IPS-18a (cell line): ENCODE measurements around the gene SEC23A.
"Not testable (repeated sequence)": the region's sequence is repeated elsewhere in the genome, so short reads cannot be mapped to it uniquely, and the experiment has no call there.

Experiments used
- H3K27ac ChIP-seq: one replicate; pipeline ENCODE4 v1.5.1; 2013; ENCODE audit warnings: low read length
- H3K27me3 ChIP-seq: one replicate; pipeline ENCODE4 v1.6.1; 2013; ENCODE audit warnings: mild to moderate bottlenecking, low read length; ENCODE audit not compliant: control insufficient read depth, insufficient read depth
- H3K36me3 ChIP-seq: one replicate; pipeline ENCODE4 v1.6.1; 2013; ENCODE audit warnings: low read depth, low read length; ENCODE audit not compliant: control insufficient read depth
- H3K4me1 ChIP-seq: one replicate; pipeline ENCODE4 v1.6.1; 2013; ENCODE audit warnings: low read depth, low read length; ENCODE audit not compliant: control insufficient read depth
- H3K4me3 ChIP-seq: one replicate; pipeline ENCODE4 v1.5.1; 2013; ENCODE audit warnings: low read length
- H3K9ac ChIP-seq: one replicate; pipeline ENCODE4 v1.6.1; 2013; ENCODE audit warnings: mild to moderate bottlenecking, low read length, moderate library complexity
- H3K9me3 ChIP-seq: one replicate; pipeline ENCODE4 v1.6.1; 2013; ENCODE audit warnings: low read depth, low read length; ENCODE audit not compliant: control insufficient read depth

The SEC23A gene

DNA sequence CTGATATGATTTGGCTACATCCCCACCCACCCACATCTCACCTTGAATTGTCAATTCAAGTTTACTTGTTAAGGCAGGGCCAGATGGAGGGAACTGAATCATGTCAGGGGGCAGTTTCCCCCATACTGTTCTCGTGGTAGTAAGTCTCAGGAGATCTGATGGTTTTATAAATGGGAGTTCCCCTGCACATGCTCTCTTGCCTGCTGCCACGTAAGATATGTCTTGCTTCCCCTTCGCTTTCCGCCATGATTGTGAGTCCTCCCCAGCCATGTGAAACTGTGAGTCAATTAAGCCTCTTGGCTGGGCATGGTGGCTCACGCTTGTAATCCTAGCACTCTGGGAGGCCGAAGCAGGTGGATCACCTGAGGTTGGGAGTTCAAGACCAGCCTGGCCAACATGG lies 57.1 kb downstream of the SEC23A start:
- H3K36me3 ChIP-seq: peaks cover 47% of the 10 kb centered on the region
- H3K27me3 ChIP-seq, H3K9me3 ChIP-seq, H3K4me1 ChIP-seq, H3K4me3 ChIP-seq, H3K9ac ChIP-seq, H3K27ac ChIP-seq: not testable (repeated sequence)

- no peaks in the 10 kb centered on the region for H3K9me3 ChIP-seq
- no peaks in the 10 kb centered on the region for H3K27me3 ChIP-seq
- H3K27ac ChIP-seq: no peak overlapping the region
- no peaks in the 10 kb centered on the region for H3K4me1 ChIP-seq
- no peak overlapping the region for H3K4me3 ChIP-seq
- H3K36me3 ChIP-seq: peaks cover 67% of the 10 kb centered on the region
- no peak overlapping the region for H3K9ac ChIP-seq
These were observed 59.6 kb downstream of the SEC23A start for GRCh38 chr14:39043352-39043943.

DNA sequence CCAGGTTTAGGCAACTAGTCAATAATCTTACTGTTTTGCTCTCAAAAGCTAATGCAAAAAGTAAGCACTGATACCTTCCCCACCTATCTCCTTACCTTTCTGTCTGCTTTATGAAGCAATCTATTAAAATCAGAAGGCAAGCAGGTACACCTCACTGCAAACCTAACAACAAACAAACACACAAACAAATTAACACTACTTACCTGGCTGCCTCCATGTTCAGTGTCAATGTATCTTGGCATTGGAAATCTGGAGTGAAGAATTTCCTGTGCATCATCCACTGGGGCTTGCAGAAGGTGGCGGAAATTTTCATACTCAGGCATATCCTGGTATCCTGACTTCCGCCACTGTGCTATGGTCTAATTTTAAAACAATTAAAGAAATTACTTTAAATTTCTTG lies 62.5 kb downstream of the SEC23A start:
- Histone ChIP-seq H3K36me3 (peaks cover 67% of the 10 kb centered on the region), H3K4me1 (no peaks in the 10 kb centered on the region), H3K9me3 (no peaks in the 10 kb centered on the region), H3K4me3 (no peak overlapping the region), H3K27ac (no peak overlapping the region), H3K9ac (no peak overlapping the region), H3K27me3 (no peaks in the 10 kb centered on the region)

- no peaks in the 10 kb centered on the region for H3K4me1 ChIP-seq
- peaks cover 51% of the 10 kb centered on the region for H3K36me3 ChIP-seq
- H3K9ac ChIP-seq: no peak overlapping the region
- H3K27me3 ChIP-seq: no peaks in the 10 kb centered on the region
- H3K4me3 ChIP-seq: no peak overlapping the region
- H3K9me3 ChIP-seq: no peaks in the 10 kb centered on the region
- no peak overlapping the region for H3K27ac ChIP-seq
These were observed 64.5 kb downstream of the SEC23A start for GRCh38 chr14:39038542-39038941.

- H3K9ac ChIP-seq: no peak overlapping the region
- H3K27ac ChIP-seq: no peak overlapping the region
- H3K9me3 ChIP-seq: no peaks in the 10 kb centered on the region
- peaks cover 46% of the 10 kb centered on the region for H3K36me3 ChIP-seq
- no peaks in the 10 kb centered on the region for H3K27me3 ChIP-seq
- no peak overlapping the region for H3K4me3 ChIP-seq
- no peaks in the 10 kb centered on the region for H3K4me1 ChIP-seq
These were observed 66.3 kb downstream of the SEC23A start for GRCh38 chr14:39036760-39037159.

DNA sequence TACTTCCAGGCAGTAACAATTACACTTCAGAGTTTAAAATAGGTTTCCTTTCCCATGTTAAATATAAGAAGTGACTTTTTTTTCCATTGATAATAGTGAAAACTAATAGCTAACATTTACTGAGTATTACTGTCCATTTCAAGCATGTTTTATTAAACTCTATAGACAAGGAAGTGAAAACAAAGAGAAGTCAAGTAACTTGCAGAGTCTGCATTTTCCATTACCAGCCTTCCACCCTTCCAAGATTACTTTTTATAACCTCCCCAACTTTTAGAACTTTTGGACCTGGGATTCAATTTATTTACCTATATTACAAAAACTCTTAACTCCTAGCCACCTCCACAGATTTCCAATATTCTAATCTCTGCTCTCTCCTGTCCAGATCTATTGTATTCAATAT lies 67.7 kb downstream of the SEC23A start:
- Histone ChIP-seq H3K9ac (no peak overlapping the region), H3K27me3 (no peaks in the 10 kb centered on the region), H3K27ac (no peak overlapping the region), H3K9me3 (no peaks in the 10 kb centered on the region), H3K36me3 (peaks cover 48% of the 10 kb centered on the region), H3K4me3 (no peak overlapping the region), H3K4me1 (no peaks in the 10 kb centered on the region)

GRCh38 chr14:39034481-39035296 lies 68.3 kb downstream of the SEC23A start:
- no peaks in the 10 kb centered on the region for H3K9me3 ChIP-seq
- peaks cover 42% of the 10 kb centered on the region for H3K36me3 ChIP-seq
- H3K27ac ChIP-seq: no peak overlapping the region
- H3K4me1 ChIP-seq: no peaks in the 10 kb centered on the region
- H3K27me3 ChIP-seq: no peaks in the 10 kb centered on the region
- no peak overlapping the region for H3K9ac ChIP-seq
- H3K4me3 ChIP-seq: no peak overlapping the region

DNA sequence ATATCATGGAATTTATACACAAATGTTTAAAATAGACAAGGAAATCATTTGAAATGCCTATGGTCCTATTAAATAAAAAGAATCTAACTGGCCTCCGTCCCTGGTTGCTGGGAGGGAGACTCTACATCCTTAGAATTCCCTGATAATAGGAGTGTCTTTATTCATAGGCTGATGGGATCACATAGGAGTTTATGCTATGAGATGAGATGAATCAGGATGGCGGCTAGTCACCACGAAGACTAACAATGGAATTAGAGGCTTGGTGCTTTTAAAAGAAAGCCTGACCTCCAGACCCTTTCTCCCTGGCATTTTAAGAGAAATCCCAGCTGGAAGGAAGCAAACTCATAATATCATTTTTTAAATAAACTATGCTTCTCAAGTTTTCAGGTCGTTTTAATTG lies 69.7 kb downstream of the SEC23A start:
- no peaks in the 10 kb centered on the region for H3K9me3 ChIP-seq
- H3K4me3 ChIP-seq: no peak overlapping the region
- no peaks in the 10 kb centered on the region for H3K4me1 ChIP-seq
- no peak overlapping the region for H3K9ac ChIP-seq
- H3K36me3 ChIP-seq: peaks cover 31% of the 10 kb centered on the region
- no peaks in the 10 kb centered on the region for H3K27me3 ChIP-seq
- H3K27ac ChIP-seq: no peak overlapping the region

DNA sequence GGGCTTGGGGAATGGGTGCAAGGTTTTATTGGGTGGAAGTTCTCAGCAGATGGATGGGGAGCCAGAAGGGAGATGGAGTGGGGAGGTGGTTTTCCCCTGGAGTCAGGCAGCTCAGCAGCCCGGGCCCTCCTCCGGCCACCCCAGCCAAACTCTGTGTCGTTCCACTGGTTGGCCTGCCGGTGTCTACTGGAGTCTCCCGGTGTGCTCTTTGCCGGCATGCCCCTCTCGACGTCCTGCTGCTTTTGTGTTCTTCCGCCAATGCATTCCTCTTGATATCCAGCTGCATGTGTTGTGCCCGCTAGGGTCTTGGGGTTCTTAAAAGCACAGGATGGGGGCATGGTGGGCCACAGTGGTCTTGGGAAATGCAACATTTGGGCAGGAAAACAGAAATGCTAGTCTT lies 72.8 kb downstream of the SEC23A start:
- Histone ChIP-seq H3K4me3 (no peak overlapping the region), H3K9ac (no peak overlapping the region), H3K9me3 (no peaks in the 10 kb centered on the region), H3K36me3 (peaks cover 11% of the 10 kb centered on the region), H3K27me3 (no peaks in the 10 kb centered on the region), H3K27ac (no peak overlapping the region), H3K4me1 (no peaks in the 10 kb centered on the region)

- no peak overlapping the region for H3K27ac ChIP-seq
- H3K9me3 ChIP-seq: no peaks in the 10 kb centered on the region
- no peaks in the 10 kb centered on the region for H3K27me3 ChIP-seq
- H3K4me3 ChIP-seq: no peak overlapping the region
- no peaks in the 10 kb centered on the region for H3K4me1 ChIP-seq
- H3K36me3 ChIP-seq: peaks cover 11% of the 10 kb centered on the region
- H3K9ac ChIP-seq: no peak overlapping the region
These were observed 73.2 kb downstream of the SEC23A start for GRCh38 chr14:39029789-39030188.

DNA sequence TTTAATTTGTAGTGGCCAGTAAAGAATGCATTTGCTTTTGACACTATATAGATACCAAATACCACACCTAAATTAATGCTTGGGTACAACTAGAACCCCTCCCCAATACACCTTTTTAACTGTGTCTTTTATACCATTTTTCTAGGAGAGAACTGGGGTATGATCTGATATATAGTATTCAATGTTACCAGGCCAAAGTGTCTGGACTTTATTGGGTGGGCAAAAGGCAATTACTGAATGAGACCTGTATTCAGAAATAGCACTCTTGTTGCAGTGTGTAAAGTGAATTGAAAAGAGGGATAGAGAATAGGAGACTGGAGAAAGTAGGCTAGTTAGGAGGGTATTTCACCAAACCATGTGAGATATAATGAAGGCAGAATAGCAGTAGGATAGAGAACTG lies 74.4 kb downstream of the SEC23A start:
- H3K9ac ChIP-seq: no peak overlapping the region
- H3K27ac ChIP-seq: no peak overlapping the region
- H3K36me3 ChIP-seq: peaks cover 11% of the 10 kb centered on the region
- H3K4me1 ChIP-seq: no peaks in the 10 kb centered on the region
- no peaks in the 10 kb centered on the region for H3K27me3 ChIP-seq
- no peak overlapping the region for H3K4me3 ChIP-seq
- no peaks in the 10 kb centered on the region for H3K9me3 ChIP-seq
